AG10803 (cell line): ENCODE results near the gene ADGRA3.

Experiments used
- DNase-seq: peaks from one replicate; pipeline ENCODE4 v3.0.0; 2010; ENCODE audit warnings: low read depth
- H3K4me3 ChIP-seq: 2 replicates; pipeline ENCODE4 v1.5.1; 2011; ENCODE audit warnings: mild to moderate bottlenecking, low read length, control low read depth
- CTCF ChIP-seq: conservative IDR thresholded peaks from 2 replicates; pipeline ENCODE4 v1.5.1; 2011; ENCODE audit warnings: mild to moderate bottlenecking, low read length, control low read depth, inconsistent platforms

Gene ADGRA3

GRCh38 chr4:22539251-22539650 lies 23.4 kb upstream of the ADGRA3 start:
- TF ChIP-seq CTCF = no peak
- no peak for DNase-seq
- no peak overlapping the region for H3K4me3 ChIP-seq

- no peak for TF ChIP-seq CTCF
- H3K4me3 ChIP-seq = no peak overlapping the region
- DNase-seq = no peak
Measured at GRCh38 chr4:22537864-22538263, 22.0 kb upstream of the ADGRA3 start.

GRCh38 chr4:22534374-22534773 lies 18.5 kb upstream of the ADGRA3 start:
- no peak for DNase-seq
- TF ChIP-seq CTCF = no peak
- no peak overlapping the region for H3K4me3 ChIP-seq

GRCh38 chr4:22532896-22533295 lies 17.0 kb upstream of the ADGRA3 start:
- no peak overlapping the region for H3K4me3 ChIP-seq
- TF ChIP-seq CTCF = no peak
- no peak for DNase-seq

- no peak for DNase-seq
- no peak for TF ChIP-seq CTCF
- H3K4me3 ChIP-seq = no peak overlapping the region
Measured at GRCh38 chr4:22532117-22532516, 16.3 kb upstream of the ADGRA3 start.

- DNase-seq = no peak
- H3K4me3 ChIP-seq = no peak overlapping the region
- TF ChIP-seq CTCF = no peak
Measured at GRCh38 chr4:22531311-22532019, 15.6 kb upstream of the ADGRA3 start.

- no peak for DNase-seq
- no peak overlapping the region for H3K4me3 ChIP-seq
- TF ChIP-seq CTCF = no peak
Measured at GRCh38 chr4:22524895-22525294, 9.0 kb upstream of the ADGRA3 start.
